Muscle of arm (tissue), 12 donors: Measurements from ENCODE around the gene BRCA2. TPM values are rescaled to one million over a fixed set of nuclear protein-coding genes. Genes with fewer than 3 reads are reported as not detected.
"Not testable (repeated sequence)": the region's sequence is repeated elsewhere in the genome, so short reads cannot be mapped to it uniquely, and the experiment has no call there.

Source experiments
- DNase-seq: peaks from one replicate; pipeline ENCODE4 v3.0.0-alpha.2; 2013
- polyA plus RNA-seq, 12 donors: library from polyadenylated mRNA; unstranded; fragments of 120-200 nt; gene quantifications; one replicate each; pipeline ENCODE4 v1.2.1, GENCODE V29; 2013; ENCODE audit not compliant: insufficient read length in 12 of 12

Gene BRCA2
- polyA plus RNA-seq, 12 donors = 1.7 to 10.1 (median 3.7) TPM; not detected in 1

DNA sequence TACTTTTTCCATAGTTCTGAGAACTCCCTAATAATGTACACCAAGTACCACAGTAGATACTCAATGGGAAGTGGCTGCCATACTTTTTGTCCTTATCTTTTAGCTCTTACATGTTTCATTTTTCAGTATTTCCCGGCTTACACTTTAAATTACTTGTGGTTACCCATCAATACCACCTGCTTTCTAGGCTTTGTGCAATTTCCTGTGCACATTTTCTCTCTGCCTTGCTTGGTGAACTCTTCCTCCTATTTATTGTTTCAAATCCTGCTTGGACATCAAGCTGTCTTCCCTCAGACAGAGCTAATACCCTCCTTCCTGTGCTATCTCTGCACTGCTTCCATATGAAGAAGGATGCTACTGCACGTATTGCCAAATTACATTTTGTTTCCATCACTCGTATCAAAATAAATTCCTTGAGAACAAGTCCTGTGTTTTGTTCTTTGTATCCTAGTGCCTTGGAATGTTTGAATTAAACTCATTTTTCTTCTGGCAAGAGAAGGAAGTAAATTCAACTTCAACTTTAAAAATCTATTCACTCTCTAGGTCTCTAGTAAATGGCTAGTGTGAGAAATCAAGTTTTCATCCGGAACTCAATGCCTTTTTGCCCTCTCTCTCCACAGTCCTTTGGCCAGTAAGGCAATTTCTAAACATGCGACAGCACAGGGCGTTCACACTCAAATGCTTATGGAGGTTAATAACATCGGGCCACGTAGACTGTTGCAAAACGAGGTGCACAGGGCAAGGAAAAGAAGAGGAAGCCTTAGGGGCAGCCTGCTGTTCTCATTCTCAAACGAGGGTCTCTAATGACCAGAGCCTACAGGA lies 5.8 kb upstream of the BRCA2 start:
- DNase-seq = peak; percentile 36

- peak; percentile 59 for DNase-seq
Observed at GRCh38 chr13:32310134-32310706, 5.1 kb upstream of the BRCA2 start.

- no peak for DNase-seq
Observed at GRCh38 chr13:32311188-32311897, 4.0 kb upstream of the BRCA2 start.

- DNase-seq = no peak
Observed at GRCh38 chr13:32314271-32315237, 754 bp upstream of the BRCA2 start.

GRCh38 chr13:32316028-32316339 lies 676 bp downstream of the BRCA2 start:
- DNase-seq = no peak

DNA sequence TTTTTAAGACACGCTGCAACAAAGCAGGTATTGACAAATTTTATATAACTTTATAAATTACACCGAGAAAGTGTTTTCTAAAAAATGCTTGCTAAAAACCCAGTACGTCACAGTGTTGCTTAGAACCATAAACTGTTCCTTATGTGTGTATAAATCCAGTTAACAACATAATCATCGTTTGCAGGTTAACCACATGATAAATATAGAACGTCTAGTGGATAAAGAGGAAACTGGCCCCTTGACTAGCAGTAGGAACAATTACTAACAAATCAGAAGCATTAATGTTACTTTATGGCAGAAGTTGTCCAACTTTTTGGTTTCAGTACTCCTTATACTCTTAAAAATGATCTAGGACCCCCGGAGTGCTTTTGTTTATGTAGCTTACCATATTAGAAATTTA lies 1.2 kb downstream of the BRCA2 start:
- DNase-seq = no peak

- no peak for DNase-seq
Observed at GRCh38 chr13:32317716-32318465, 2.6 kb downstream of the BRCA2 start.

DNA sequence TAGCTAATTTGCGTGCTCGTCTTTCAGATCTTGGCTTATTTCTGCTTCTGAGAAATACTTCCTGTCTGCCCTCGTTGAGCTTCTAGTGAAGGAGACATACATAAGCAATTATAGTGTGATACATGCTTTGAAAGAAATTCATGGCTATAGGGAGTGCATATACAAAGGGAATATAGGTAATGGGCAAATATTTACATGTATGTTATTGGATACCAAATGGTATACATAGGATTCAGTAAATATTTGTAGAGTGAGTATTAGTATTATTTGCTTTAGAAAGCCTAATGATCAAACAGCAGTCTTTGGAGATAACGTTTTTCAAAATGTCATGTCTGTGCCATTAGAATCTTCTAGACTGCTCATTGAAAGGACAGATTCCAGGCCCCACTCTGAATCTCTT lies 5.2 kb downstream of the BRCA2 start:
- DNase-seq = no peak

GRCh38 chr13:32323912-32324311 lies 8.6 kb downstream of the BRCA2 start:
- DNase-seq = no peak

DNA sequence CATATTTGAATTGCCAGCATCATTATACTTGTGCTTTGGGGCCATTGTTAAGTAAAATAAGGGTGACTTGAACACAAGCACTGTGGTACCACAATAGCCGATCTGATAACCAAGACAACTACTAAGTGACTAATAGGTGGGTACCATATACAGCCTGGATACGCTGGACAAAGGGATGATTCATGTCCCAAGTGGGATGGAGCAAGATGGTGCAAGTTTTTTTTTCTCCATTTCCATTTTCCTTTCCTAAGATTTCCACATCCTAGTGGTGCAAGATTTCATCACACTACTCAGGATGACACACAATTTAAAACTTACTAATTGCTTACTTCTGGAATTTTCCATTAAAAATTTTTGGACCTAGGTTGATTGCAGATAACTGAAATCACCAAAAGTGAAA lies 15.1 kb downstream of the BRCA2 start:
- no peak for DNase-seq

DNA sequence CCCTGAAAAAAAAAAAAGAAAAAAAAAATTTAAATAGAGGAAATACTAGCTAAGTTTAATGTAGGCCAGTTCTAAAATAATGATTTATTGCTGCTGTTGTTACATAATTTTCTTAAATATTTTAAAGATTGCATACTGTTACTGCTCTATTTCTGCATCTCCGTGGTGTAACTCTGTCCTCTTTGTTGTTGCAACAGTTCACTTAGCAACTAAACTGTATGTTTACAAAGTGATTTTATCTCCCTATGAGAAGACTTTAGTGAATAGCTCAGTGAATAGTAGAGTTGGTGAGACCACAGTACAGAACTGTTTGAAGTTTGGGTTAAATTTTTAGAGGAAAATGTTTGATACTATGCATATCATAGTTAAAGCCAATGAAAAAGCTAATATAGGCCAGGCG lies 19.4 kb downstream of the BRCA2 start:
- DNase-seq = no peak

DNA sequence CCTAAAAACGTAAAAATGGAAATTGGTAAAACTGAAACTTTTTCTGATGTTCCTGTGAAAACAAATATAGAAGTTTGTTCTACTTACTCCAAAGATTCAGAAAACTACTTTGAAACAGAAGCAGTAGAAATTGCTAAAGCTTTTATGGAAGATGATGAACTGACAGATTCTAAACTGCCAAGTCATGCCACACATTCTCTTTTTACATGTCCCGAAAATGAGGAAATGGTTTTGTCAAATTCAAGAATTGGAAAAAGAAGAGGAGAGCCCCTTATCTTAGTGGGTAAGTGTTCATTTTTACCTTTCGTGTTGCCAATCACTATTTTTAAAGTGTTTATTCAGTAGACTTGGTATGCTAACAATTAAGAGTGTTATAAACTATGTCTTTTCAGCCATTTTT lies 25.6 kb downstream of the BRCA2 start:
- no peak for DNase-seq

- no peak for DNase-seq
Observed at GRCh38 chr13:32347651-32348050, 32.3 kb downstream of the BRCA2 start.

- not testable (repeated sequence) for DNase-seq
Observed at GRCh38 chr13:32350839-32351441, 35.6 kb downstream of the BRCA2 start.

DNA sequence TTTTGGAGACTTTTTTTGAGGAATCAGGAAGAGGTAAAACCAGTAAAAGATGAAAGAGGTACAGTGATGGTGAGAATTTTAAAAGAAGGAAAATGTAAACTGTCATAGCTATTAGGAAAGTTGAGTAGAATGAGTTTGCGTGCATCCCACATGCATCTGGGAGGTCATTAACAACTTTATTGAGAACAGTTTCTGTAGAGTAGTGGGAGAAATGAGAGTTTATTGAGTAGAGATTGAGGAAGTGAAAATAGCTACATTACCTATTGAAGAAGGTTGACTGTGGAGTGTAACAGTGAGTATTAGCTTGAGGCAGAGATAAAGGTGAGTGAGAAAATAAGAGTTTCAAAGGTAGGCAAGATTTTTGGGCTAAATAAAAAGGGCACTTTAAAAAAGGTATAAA lies 38.7 kb downstream of the BRCA2 start:
- DNase-seq = no peak

GRCh38 chr13:32355935-32356334 lies 40.6 kb downstream of the BRCA2 start:
- DNase-seq = not testable (repeated sequence)

- no peak for DNase-seq
Observed at GRCh38 chr13:32362574-32362973, 47.3 kb downstream of the BRCA2 start.

- no peak for DNase-seq
Observed at GRCh38 chr13:32370805-32371204, 55.5 kb downstream of the BRCA2 start.

- DNase-seq = no peak
Observed at GRCh38 chr13:32376642-32377415, 61.5 kb downstream of the BRCA2 start.

GRCh38 chr13:32378012-32378411 lies 62.7 kb downstream of the BRCA2 start:
- no peak for DNase-seq
